ENCODE results near the gene UBE3B. TPM values are rescaled to one million over a fixed set of nuclear protein-coding genes. Genes with fewer than 3 reads are reported as not detected.

The UBE3B gene
- total RNA-seq, 1 donor from 2014 or later: 39.1 TPM

DNA sequence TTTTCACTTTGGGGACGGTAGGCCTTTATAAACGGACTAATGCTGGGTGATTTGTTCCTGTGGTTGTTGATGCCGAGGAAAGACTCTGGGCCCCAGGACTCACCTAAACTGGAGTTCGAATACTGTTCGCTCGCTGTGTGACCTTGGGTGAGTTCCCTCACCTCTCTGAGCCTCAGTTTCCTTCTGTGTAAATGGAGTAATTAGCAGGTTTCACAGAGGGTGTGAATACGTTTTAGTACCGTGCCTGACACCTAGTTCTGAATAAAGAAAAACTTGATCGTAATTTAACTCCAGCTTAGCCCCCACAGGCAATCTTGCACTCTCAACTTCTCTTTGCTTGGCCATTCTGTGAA lies 505 bp downstream of the UBE3B start:
- H3K36me3 ChIP-seq: no peaks in the 10 kb centered on the region
- no peaks in the 10 kb centered on the region for H3K27me3 ChIP-seq
- TF ChIP-seq, protein P1, sequence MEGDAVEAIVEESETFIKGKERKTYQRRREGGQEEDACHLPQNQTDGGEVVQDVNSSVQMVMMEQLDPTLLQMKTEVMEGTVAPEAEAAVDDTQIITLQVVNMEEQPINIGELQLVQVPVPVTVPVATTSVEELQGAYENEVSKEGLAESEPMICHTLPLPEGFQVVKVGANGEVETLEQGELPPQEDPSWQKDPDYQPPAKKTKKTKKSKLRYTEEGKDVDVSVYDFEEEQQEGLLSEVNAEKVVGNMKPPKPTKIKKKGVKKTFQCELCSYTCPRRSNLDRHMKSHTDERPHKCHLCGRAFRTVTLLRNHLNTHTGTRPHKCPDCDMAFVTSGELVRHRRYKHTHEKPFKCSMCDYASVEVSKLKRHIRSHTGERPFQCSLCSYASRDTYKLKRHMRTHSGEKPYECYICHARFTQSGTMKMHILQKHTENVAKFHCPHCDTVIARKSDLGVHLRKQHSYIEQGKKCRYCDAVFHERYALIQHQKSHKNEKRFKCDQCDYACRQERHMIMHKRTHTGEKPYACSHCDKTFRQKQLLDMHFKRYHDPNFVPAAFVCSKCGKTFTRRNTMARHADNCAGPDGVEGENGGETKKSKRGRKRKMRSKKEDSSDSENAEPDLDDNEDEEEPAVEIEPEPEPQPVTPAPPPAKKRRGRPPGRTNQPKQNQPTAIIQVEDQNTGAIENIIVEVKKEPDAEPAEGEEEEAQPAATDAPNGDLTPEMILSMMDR (IDR thresholded peaks at IDR 0.05): no peak
- H3K4me1 ChIP-seq: peaks cover 42% of the 10 kb centered on the region
- intact Hi-C loops (cut with DNase I): no loop called here
- H3K27ac ChIP-seq: peak overlapping the region; percentile 99
- ATAC-seq (no peak), DNase-seq (no peak)
- H3K9me3 ChIP-seq: no peaks in the 10 kb centered on the region
- H3K4me3 ChIP-seq: peak overlapping the region; percentile 98

DNA sequence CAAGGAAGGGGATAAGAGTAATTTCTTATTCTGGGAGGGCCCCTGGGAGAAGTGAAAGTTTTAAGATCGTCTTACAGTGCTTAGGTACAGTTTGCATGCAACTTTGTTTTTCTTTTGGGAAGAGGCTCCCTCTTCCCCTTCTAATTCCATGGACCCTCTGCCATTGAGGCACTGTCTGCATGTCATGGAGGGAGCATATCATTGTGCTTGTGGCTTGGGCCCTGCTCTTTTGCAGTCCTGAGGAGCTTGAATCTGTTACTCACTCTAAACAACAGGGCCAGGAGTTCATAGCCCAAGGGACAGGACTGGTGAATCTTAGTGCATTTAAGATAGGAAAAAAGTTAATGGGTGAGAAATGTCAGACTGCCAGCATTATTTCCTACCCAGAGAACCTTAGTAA lies 2.3 kb downstream of the UBE3B start:
- intact Hi-C loops (cut with DNase I): no loop called here
- no peak overlapping the region for H3K4me3 ChIP-seq
- TF ChIP-seq, protein P1 (IDR thresholded peaks at IDR 0.05): no peak
- H3K27me3 ChIP-seq: no peaks in the 10 kb centered on the region
- H3K36me3 ChIP-seq: peaks cover 17% of the 10 kb centered on the region
- H3K9me3 ChIP-seq: no peaks in the 10 kb centered on the region
- peaks cover 31% of the 10 kb centered on the region for H3K4me1 ChIP-seq
- no peak overlapping the region for H3K27ac ChIP-seq
- ATAC-seq: no peak
- no peak for DNase-seq

DNA sequence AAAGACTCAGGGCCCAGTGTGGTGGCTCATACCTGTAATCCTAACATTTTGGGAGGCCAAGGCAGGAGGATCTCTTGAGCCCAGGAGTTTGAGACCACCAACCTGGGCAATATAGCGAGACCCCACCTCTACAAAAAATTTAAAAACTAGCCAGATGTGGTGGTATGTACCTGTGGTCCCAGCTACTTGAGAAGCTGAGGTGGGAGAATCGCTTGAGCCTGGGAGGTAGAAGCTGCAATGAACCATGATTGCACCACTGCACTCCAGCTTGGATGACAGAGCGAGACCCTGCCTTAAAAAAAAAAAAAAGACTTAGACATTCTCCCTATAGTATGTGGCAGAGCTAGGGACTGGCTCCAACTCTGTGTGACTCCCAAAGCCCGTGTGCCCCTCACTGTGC lies 2.9 kb downstream of the UBE3B start:
- no peak for ATAC-seq
- no peak overlapping the region for H3K27ac ChIP-seq
- intact Hi-C loops (cut with DNase I): no loop called here
- H3K4me1 ChIP-seq: peaks cover 25% of the 10 kb centered on the region
- peaks cover 23% of the 10 kb centered on the region for H3K36me3 ChIP-seq
- H3K4me3 ChIP-seq: no peak overlapping the region
- DNase-seq: no peak
- H3K9me3 ChIP-seq: no peaks in the 10 kb centered on the region
- H3K27me3 ChIP-seq: no peaks in the 10 kb centered on the region
- TF ChIP-seq, protein P1 (IDR thresholded peaks at IDR 0.05): no peak

DNA sequence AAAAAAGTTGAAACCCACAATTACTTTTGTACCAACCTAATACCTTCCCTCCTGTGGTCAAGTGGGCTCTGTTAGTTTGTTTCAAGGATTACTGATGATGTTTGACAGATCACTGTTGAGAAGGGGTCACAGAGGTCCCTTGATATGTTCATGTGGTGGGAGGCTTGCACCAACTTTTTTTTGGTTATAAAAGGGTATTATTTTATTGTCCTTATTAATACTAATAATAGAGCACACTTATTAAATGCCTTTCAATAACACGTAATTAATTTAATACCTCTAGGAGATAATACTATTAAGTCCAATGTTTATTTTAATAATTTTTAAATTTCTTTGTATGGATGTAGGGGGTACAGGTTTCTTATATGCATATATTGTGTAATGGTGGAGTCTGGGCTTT lies 4.4 kb downstream of the UBE3B start:
- H3K27me3 ChIP-seq: no peaks in the 10 kb centered on the region
- peaks cover 38% of the 10 kb centered on the region for H3K36me3 ChIP-seq
- no peaks in the 10 kb centered on the region for H3K9me3 ChIP-seq
- ATAC-seq (no peak), DNase-seq (no peak)
- peaks cover 16% of the 10 kb centered on the region for H3K4me1 ChIP-seq
- H3K27ac ChIP-seq: no peak overlapping the region
- H3K4me3 ChIP-seq: no peak overlapping the region
- intact Hi-C loops (cut with DNase I): no loop called here
- TF ChIP-seq, protein P1 (IDR thresholded peaks at IDR 0.05): no peak

DNA sequence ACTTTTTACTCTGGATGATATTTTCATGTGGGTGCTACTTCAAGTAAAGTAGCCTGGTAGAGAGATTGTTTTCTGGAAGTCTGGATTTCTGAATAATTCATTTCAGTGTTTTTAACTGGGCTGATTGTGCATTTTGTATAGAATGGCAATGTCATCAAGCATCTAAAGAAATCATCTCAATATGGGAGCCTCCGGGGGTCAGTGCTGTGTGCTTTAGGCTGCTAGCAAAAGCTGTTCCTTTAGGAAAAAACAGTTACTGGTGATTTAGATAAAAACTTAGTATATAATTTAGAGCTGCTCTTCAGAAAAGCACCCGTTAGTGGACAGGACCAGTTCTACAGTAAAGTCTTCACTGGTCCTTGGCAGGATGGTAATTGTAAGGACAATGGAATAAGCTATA lies 5.1 kb downstream of the UBE3B start:
- Histone ChIP-seq H3K27me3 (no peaks in the 10 kb centered on the region), H3K4me3 (no peak overlapping the region), H3K9me3 (no peaks in the 10 kb centered on the region), H3K27ac (no peak overlapping the region), H3K36me3 (peaks cover 44% of the 10 kb centered on the region), H3K4me1 (peaks cover 16% of the 10 kb centered on the region)
- no peak for ATAC-seq
- TF ChIP-seq, protein P1 (IDR thresholded peaks at IDR 0.05): no peak
- intact Hi-C loops (cut with DNase I): no loop called here
- DNase-seq: no peak

DNA sequence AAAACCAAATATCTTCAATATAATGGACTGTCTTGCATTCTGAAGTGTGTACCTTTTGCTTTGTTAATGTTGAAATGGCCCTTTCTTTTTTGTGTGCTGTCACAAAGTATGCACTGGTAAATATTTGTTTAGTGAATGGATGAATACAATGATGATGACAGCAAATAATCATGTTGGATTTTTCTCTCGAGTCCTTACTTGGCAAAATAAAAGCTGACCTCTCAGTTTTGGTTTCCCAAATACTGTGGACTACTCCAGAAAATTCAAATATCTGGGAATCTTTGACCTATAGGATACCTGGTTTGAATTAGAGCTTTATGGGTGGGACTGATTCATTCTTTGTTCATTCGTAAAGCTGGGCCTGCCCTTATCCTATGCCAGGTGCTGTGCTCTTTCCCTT lies 5.5 kb downstream of the UBE3B start:
- no peak for ATAC-seq
- intact Hi-C loops (cut with DNase I): no loop called here
- peaks cover 48% of the 10 kb centered on the region for H3K36me3 ChIP-seq
- no peak overlapping the region for H3K4me3 ChIP-seq
- TF ChIP-seq, protein P1 (IDR thresholded peaks at IDR 0.05): no peak
- no peaks in the 10 kb centered on the region for H3K9me3 ChIP-seq
- DNase-seq: no peak
- no peaks in the 10 kb centered on the region for H3K27me3 ChIP-seq
- peaks cover 16% of the 10 kb centered on the region for H3K4me1 ChIP-seq
- H3K27ac ChIP-seq: no peak overlapping the region

Measured in upper lobe of right lung (tissue), 1 donor.